Mammary epithelial cell (primary cell): ENCODE data around the gene PSMA6.

Experiments
- EZH2 ChIP-seq: IDR thresholded peaks from 2 replicates; pipeline ENCODE4 v1.6.1; 2012; ENCODE audit warnings: low read length, inconsistent platforms, borderline replicate concordance
- TF ChIP-seq, protein P1 (sequence below), 2 donors: IDR thresholded peaks in 1 of 2; conservative IDR thresholded peaks in 1 of 2; 2 replicates each; pipeline ENCODE4 v1.5.1; 2011 to 2012; ENCODE audit warnings: inconsistent platforms in 2 of 2, low read length in 2 of 2, mild to moderate bottlenecking in 2 of 2, control low read depth in 1 of 2, low read depth in 1 of 2; ENCODE audit not compliant: insufficient read depth in 1 of 2; ENCODE audit errors: extremely low read depth in 1 of 2

DNA sequence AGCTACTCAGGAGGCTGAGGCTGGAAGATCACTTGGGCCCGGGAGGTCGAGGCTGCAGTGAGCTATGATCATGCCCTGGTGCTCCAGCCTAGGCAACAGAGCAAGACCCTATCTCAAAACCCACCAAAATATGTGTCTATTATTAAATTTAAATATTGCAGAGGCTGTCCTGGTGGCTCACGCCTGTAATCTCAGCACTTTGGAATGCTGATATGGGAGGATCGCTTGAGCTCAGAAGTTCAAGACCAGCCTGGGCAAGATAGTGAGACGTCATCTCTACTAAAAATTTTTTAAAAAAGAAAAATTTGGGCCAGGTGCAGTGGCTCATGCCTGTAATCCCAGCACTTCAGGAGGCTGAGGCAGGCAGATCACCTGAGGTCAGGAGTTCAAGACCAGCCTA is 13.9 kb downstream of the PSMA6 start:
- TF ChIP-seq EZH2: no peak
- TF ChIP-seq, protein P1, sequence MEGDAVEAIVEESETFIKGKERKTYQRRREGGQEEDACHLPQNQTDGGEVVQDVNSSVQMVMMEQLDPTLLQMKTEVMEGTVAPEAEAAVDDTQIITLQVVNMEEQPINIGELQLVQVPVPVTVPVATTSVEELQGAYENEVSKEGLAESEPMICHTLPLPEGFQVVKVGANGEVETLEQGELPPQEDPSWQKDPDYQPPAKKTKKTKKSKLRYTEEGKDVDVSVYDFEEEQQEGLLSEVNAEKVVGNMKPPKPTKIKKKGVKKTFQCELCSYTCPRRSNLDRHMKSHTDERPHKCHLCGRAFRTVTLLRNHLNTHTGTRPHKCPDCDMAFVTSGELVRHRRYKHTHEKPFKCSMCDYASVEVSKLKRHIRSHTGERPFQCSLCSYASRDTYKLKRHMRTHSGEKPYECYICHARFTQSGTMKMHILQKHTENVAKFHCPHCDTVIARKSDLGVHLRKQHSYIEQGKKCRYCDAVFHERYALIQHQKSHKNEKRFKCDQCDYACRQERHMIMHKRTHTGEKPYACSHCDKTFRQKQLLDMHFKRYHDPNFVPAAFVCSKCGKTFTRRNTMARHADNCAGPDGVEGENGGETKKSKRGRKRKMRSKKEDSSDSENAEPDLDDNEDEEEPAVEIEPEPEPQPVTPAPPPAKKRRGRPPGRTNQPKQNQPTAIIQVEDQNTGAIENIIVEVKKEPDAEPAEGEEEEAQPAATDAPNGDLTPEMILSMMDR (conservative IDR thresholded peaks at IDR 0.05 in 1 of 2, IDR thresholded peaks at IDR 0.05 in 1 of 2; ENCODE audit: extremely low read depth in 1 of 2, insufficient read depth in 1 of 2, low read depth in 1 of 2, low read length in 2 of 2): no peak
